K562 (cell line): ENCODE measurements around the gene CCNY. TPM values are rescaled to one million over a fixed set of nuclear protein-coding genes. Genes with fewer than 3 reads are reported as not detected.

Experiments used
- HINFP ChIP-seq: fragments of 450-650 bp; conservative IDR thresholded peaks from 2 replicates; pipeline ENCODE4 v1.6.1; 2016; ENCODE audit warnings: missing genetic modification characterization, low read depth, mild to moderate bottlenecking, control low read depth, missing compliant biosample characterization
- PREB ChIP-seq: sonication (generic); formaldehyde crosslinking; IDR thresholded peaks from 2 replicates; pipeline ENCODE4 v1.8.1; 2023; ENCODE audit warnings: mild to moderate bottlenecking, missing genetic modification reagents
- SFPQ ChIP-seq: fragments of 200-400 bp; formaldehyde crosslinking; IDR thresholded peaks from 2 replicates; pipeline ENCODE4 v1.6.1; 2017; ENCODE audit warnings: mild to moderate bottlenecking, low read depth, low read length, moderate library complexity
- TRIM28 ChIP-seq: fragments of 450-650 bp; IDR thresholded peaks from 2 replicates; pipeline ENCODE4 v1.6.1; 2017
- ZBTB40 ChIP-seq, 2 experiments: fragments of 450-650 bp in 1 of 2; sonication (generic) in 1 of 2; formaldehyde crosslinking in 1 of 2; IDR thresholded peaks; 2 replicates each; pipeline versions ENCODE4 v1.7.1 to v1.9.0; 2016 to 2022; ENCODE audit warnings: inconsistent platforms in 1 of 2, mild to moderate bottlenecking in 1 of 2, missing genetic modification reagents in 1 of 2
- ZNF347 ChIP-seq: fragments of 450-650 bp; formaldehyde crosslinking; IDR thresholded peaks from 2 replicates; pipeline ENCODE4 v1.4.0; 2020; ENCODE audit warnings: low read depth, mild to moderate bottlenecking, moderate library complexity
- polyA plus RNA-seq, 8 experiments: library from polyadenylated mRNA; depleted of rRNA in 4 of 8; stranded (reverse) in 5 of 8; unstranded in 3 of 8; fragments of >200 nt; fragmentation: Nextera tagmentation in 2 of 8; fragmentation: Illumina TruSeq in 1 of 8; extraction: Ambion mirVana in 2 of 8; extraction: Trizol in 1 of 8; gene quantifications; 2 replicates each; pipeline versions ENCODE4 v1.2.1 to v1.2.3, GENCODE V29; 2011 to 2014; ENCODE audit warnings: inconsistent platforms in 1 of 8, missing spikeins in 1 of 8
- total RNA-seq, 7 experiments: library from RNA; depleted of rRNA in 6 of 7; stranded (reverse); fragments of >200 nt in 6 of 7; fragmentation: Illumina TruSeq in 2 of 7; extraction: Trizol in 2 of 7; gene quantifications; 2 replicates each; pipeline versions ENCODE4 v1.2.1 to v1.2.3, GENCODE V29; 2011 to 2021; ENCODE audit warnings: low replicate concordance in 1 of 7

CCNY gene
- total and polyA plus RNA-seq, 9 of the 15 experiments (the other 6 are each of a cell fraction or from before 2014, with no cell fraction given): 8.4 to 109 (median 38.6) TPM

- TF ChIP-seq ZBTB40 (IDR thresholded peaks at IDR 0.05) (no peak), ZBTB40 (CRISPR knock-in tag; IDR thresholded peaks at IDR 0.05) (no peak), PREB (CRISPR knock-in tag) (no peak), TRIM28 (no peak), ZNF347 (CRISPR knock-in tag) (no peak), HINFP (no peak), SFPQ (no peak)
- TF ChIP-seq, all 486 proteins: peak for 0
Observed at GRCh38 chr10:35341521-35341920, 5.2 kb downstream of the CCNY start (continued).
